Ectodermal cell (in vitro differentiated cells): Measurements from ENCODE around the gene FBLIM1.
A peak's percentile ranks its signal among the peaks of the same experiment; 100 is the strongest.

Source experiments
- H3K27ac ChIP-seq: 2 replicates; pipeline ENCODE4 v1.7.0; 2013; ENCODE audit warnings: mild to moderate bottlenecking, low read depth, low read length; ENCODE audit not compliant: insufficient read depth, poor library complexity, severe bottlenecking
- H3K27me3 ChIP-seq: 2 replicates; pipeline ENCODE4 v1.7.0; 2013; ENCODE audit warnings: mild to moderate bottlenecking, low read length; ENCODE audit not compliant: insufficient read depth, control insufficient read depth, poor library complexity, severe bottlenecking
- H3K36me3 ChIP-seq: one replicate; pipeline ENCODE4 v1.7.0; 2013; ENCODE audit warnings: low read length; ENCODE audit not compliant: control insufficient read depth, insufficient read depth
- H3K4me1 ChIP-seq: one replicate; pipeline ENCODE4 v1.7.0; 2013; ENCODE audit warnings: low read length; ENCODE audit not compliant: control insufficient read depth, insufficient read depth
- H3K4me3 ChIP-seq: 2 replicates; pipeline ENCODE4 v1.7.0; 2013; ENCODE audit warnings: low read depth, low read length, control low read depth; ENCODE audit not compliant: insufficient read depth
- H3K9me3 ChIP-seq: 2 replicates; pipeline ENCODE4 v1.7.0; 2013; ENCODE audit warnings: mild to moderate bottlenecking, low read length, moderate library complexity; ENCODE audit not compliant: control insufficient read depth
- WGBS, 2 experiments: methylation state at CpG; one replicate each; pipeline ENCODE4 v1.1.7; 2013; ENCODE audit warnings: missing lambda C conversion rate in 2 of 2; 5-methylcytosine and 5-hydroxymethylcytosine counted together

Gene FBLIM1

GRCh38 chr1:15834406-15835204 is 76.0 kb downstream of the FBLIM1 start:
- Histone ChIP-seq H3K4me3 (peak overlapping the region; percentile 57), H3K4me1 (no peaks in the 10 kb centered on the region), H3K36me3 (no peaks in the 10 kb centered on the region), H3K27ac (peak overlapping the region; percentile 100), H3K9me3 (no peaks in the 10 kb centered on the region), H3K27me3 (no peaks in the 10 kb centered on the region)
- 0% methylated on average over 77 of the region's 77 CpGs for WGBS, 2 experiments

- peak overlapping the region; percentile 100 for H3K27ac ChIP-seq
- WGBS, 2 experiments: 0 to 1% methylated on average over 37 of the region's 37 CpGs
- H3K36me3 ChIP-seq: no peaks in the 10 kb centered on the region
- H3K9me3 ChIP-seq: no peaks in the 10 kb centered on the region
- H3K4me1 ChIP-seq: no peaks in the 10 kb centered on the region
- H3K4me3 ChIP-seq: peak overlapping the region; percentile 57
- no peaks in the 10 kb centered on the region for H3K27me3 ChIP-seq
Observed at GRCh38 chr1:15835205-15835740, 76.7 kb downstream of the FBLIM1 start.

- 13% methylated on average over 66 of the region's 66 CpGs for WGBS, 2 experiments
Observed at GRCh38 chr1:15835741-15836510, 77.3 kb downstream of the FBLIM1 start.

More at GRCh38 chr1:15835741-15836510, 77.3 kb downstream of the FBLIM1 start:
- Histone ChIP-seq H3K27ac (peak overlapping the region; percentile 100), H3K4me3 (peak overlapping the region; percentile 57), H3K27me3 (no peaks in the 10 kb centered on the region), H3K4me1 (no peaks in the 10 kb centered on the region), H3K9me3 (no peaks in the 10 kb centered on the region), H3K36me3 (no peaks in the 10 kb centered on the region)
